Fibroblast of skin of left biceps (primary cell): Measurements from ENCODE around the gene NDST1.

ENCODE experiments used
- DNase-seq, 2 experiments: peaks; one replicate each; pipeline ENCODE4 v3.0.0-alpha.2; 2013; ENCODE audit warnings: low read depth in 2 of 2

NDST1 gene

GRCh38 chr5:150606476-150606875 is 98.5 kb downstream of the NDST1 start:
- no peak for DNase-seq

- no peak for DNase-seq
Observed at GRCh38 chr5:150607105-150607504, 99.2 kb downstream of the NDST1 start.
